Tongue (tissue), 3 donors: ENCODE results near the gene PKP4. TPM values are rescaled to one million over a fixed set of nuclear protein-coding genes. Genes with fewer than 3 reads are reported as not detected.

Experiments used
- DNase-seq: peaks from one replicate; pipeline ENCODE4 v3.0.0-alpha.2; 2015
- small RNA-seq: library from RNA; depleted of rRNA; stranded (forward); fragments of <200 nt; gene quantifications from one replicate; pipeline ENCODE3, GENCODE V24; 2014; ENCODE audit warnings: low replicate concordance
- total RNA-seq: library from RNA; depleted of rRNA; stranded (reverse); fragments of >200 nt; gene quantifications from one replicate; pipeline ENCODE4 v1.2.3, GENCODE V29; 2014

Gene PKP4
- total RNA-seq, 1 donor from 2014 or later, result 52.1 TPM

- DNase-seq, result no peak
These were observed 262.1 kb downstream of the PKP4 start for GRCh38 chr2:158718851-158719250.

- no peak for DNase-seq
These were observed 262.7 kb downstream of the PKP4 start for GRCh38 chr2:158719403-158719802.

GRCh38 chr2:158722266-158723105 is 265.7 kb downstream of the PKP4 start:
- DNase-seq, result no peak

- peak; percentile 78 for DNase-seq
These were observed 266.6 kb downstream of the PKP4 start for GRCh38 chr2:158723181-158723838.

GRCh38 chr2:158723921-158724802 is 267.4 kb downstream of the PKP4 start:
- peak; percentile 35 for DNase-seq

- peak; percentile 58 for DNase-seq
These were observed 268.1 kb downstream of the PKP4 start for GRCh38 chr2:158724803-158725381.

GRCh38 chr2:158725441-158725891 is 268.7 kb downstream of the PKP4 start:
- DNase-seq, result peak; percentile 67

- DNase-seq, result peak; percentile 93
These were observed 270.3 kb downstream of the PKP4 start for GRCh38 chr2:158726911-158727592.

- no peak for DNase-seq
These were observed 271.7 kb downstream of the PKP4 start for GRCh38 chr2:158728422-158728821.

- no peak for DNase-seq
These were observed 272.7 kb downstream of the PKP4 start for GRCh38 chr2:158729451-158729850.

- no peak for DNase-seq
These were observed 273.3 kb downstream of the PKP4 start for GRCh38 chr2:158729873-158730620.

GRCh38 chr2:158730621-158731140 is 273.9 kb downstream of the PKP4 start:
- no peak for DNase-seq

GRCh38 chr2:158731386-158731785 is 274.6 kb downstream of the PKP4 start:
- DNase-seq, result no peak

Small RNA genes lying within 50 kb of the gene (small RNA-seq; reads per million reads assigned to genes)
- gene AC005042.3 (not detected), gene RN7SL393P (not detected)

Other genes starting within 250 kb of the PKP4 start
- 2.1 TPM for gene CCDC148, start 199 bp upstream of the PKP4 start, total RNA-seq